ENCODE results near the gene OR2A2.

Gene OR2A2, protein sequence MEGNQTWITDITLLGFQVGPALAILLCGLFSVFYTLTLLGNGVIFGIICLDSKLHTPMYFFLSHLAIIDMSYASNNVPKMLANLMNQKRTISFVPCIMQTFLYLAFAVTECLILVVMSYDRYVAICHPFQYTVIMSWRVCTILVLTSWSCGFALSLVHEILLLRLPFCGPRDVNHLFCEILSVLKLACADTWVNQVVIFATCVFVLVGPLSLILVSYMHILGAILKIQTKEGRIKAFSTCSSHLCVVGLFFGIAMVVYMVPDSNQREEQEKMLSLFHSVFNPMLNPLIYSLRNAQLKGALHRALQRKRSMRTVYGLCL

GRCh38 chr7:144109283-144109682 lies at the start of gene OR2A2:
Gene OR2A2, plus strand, starts transcription at chr7:144109583. Its CDS starts 0 bp downstream, at chr7:144109583.
- Histone ChIP-seq H3K36me3 (ENCODE audit: control insufficient read depth, low read depth, low read length) (no peaks in the 10 kb centered on the region), H3K4me1 (ENCODE audit: control insufficient read depth, low read depth, low read length) (no peaks in the 10 kb centered on the region)

GRCh38 chr7:144063710-144064109 lies 45.7 kb upstream of the OR2A2 start:
- Histone ChIP-seq H3K27ac (ENCODE audit: low read length) (no peak overlapping the region), H3K4me3 (ENCODE audit: low read length) (no peak overlapping the region), H3K9ac (ENCODE audit: low read length) (no peak overlapping the region), H3K9me3 (ENCODE audit: control insufficient read depth, low read depth, low read length) (no peaks in the 10 kb centered on the region), H3K36me3 (ENCODE audit: control insufficient read depth, low read depth, low read length) (no peaks in the 10 kb centered on the region), H3K27me3 (ENCODE audit: control insufficient read depth, insufficient read depth, low read length) (no peaks in the 10 kb centered on the region), H3K4me1 (ENCODE audit: control insufficient read depth, low read depth, low read length) (no peaks in the 10 kb centered on the region)

More at GRCh38 chr7:144109283-144109682, at the start of gene OR2A2:
- Histone ChIP-seq H3K27ac (ENCODE audit: low read length) (no peak within 1 kb of the TSS), H3K9ac (ENCODE audit: low read length) (no peak within 1 kb of the TSS), H3K27me3 (ENCODE audit: control insufficient read depth, insufficient read depth, low read length) (no peaks in the 10 kb centered on the region), H3K4me3 (ENCODE audit: low read length) (no peak within 1 kb of the TSS), H3K9me3 (ENCODE audit: control insufficient read depth, low read depth, low read length) (no peaks in the 10 kb centered on the region)

DNA sequence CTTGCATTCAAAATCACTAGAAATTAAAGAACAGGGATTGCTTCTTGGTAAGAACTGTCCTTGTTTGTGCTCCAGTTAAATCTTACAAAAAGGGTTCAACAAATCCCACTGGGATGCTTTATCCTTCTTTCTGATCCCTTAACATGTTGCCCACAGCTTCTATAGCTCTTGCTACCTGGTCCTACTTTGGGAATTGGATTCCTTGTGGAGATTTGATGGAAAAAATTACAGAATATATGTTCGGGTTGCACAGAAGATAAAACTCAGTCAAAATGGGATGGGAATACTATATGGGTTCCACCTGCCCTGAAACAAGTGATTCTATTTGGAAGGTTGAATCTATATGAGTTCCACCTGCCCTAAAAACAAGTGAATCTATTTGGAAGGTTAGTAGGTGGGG lies 39.9 kb upstream of the OR2A2 start, which contains the start of gene OR2A25:
Gene OR2A25, plus strand, starts transcription at position 301 of the 400 bp plus-strand sequence. CDS start 4,409 bp downstream, outside the sequence.
- Histone ChIP-seq H3K9ac (ENCODE audit: low read length) (no peak within 1 kb of the TSS), H3K9me3 (ENCODE audit: control insufficient read depth, low read depth, low read length) (no peaks in the 10 kb centered on the region), H3K27ac (ENCODE audit: low read length) (no peak within 1 kb of the TSS), H3K27me3 (ENCODE audit: control insufficient read depth, insufficient read depth, low read length) (no peaks in the 10 kb centered on the region), H3K36me3 (ENCODE audit: control insufficient read depth, low read depth, low read length) (no peaks in the 10 kb centered on the region), H3K4me1 (ENCODE audit: control insufficient read depth, low read depth, low read length) (no peaks in the 10 kb centered on the region), H3K4me3 (ENCODE audit: low read length) (no peak within 1 kb of the TSS)

GRCh38 chr7:144069953-144070352 lies 39.4 kb upstream of the OR2A2 start:
- H3K9ac ChIP-seq (ENCODE audit: low read length): no peak overlapping the region
- H3K9me3 ChIP-seq (ENCODE audit: control insufficient read depth, low read depth, low read length): no peaks in the 10 kb centered on the region
- H3K36me3 ChIP-seq (ENCODE audit: control insufficient read depth, low read depth, low read length): no peaks in the 10 kb centered on the region
- H3K4me3 ChIP-seq (ENCODE audit: low read length): no peak overlapping the region
- no peaks in the 10 kb centered on the region for H3K27me3 ChIP-seq (ENCODE audit: control insufficient read depth, insufficient read depth, low read length)
- H3K27ac ChIP-seq (ENCODE audit: low read length): no peak overlapping the region
- no peaks in the 10 kb centered on the region for H3K4me1 ChIP-seq (ENCODE audit: control insufficient read depth, low read depth, low read length)

- Histone ChIP-seq H3K27ac (ENCODE audit: low read length) (no peak overlapping the region), H3K27me3 (ENCODE audit: control insufficient read depth, insufficient read depth, low read length) (no peaks in the 10 kb centered on the region), H3K4me3 (ENCODE audit: low read length) (no peak overlapping the region), H3K9me3 (ENCODE audit: control insufficient read depth, low read depth, low read length) (no peaks in the 10 kb centered on the region), H3K9ac (ENCODE audit: low read length) (no peak overlapping the region), H3K4me1 (ENCODE audit: control insufficient read depth, low read depth, low read length) (no peaks in the 10 kb centered on the region), H3K36me3 (ENCODE audit: control insufficient read depth, low read depth, low read length) (no peaks in the 10 kb centered on the region)
These were observed 35.0 kb upstream of the OR2A2 start for GRCh38 chr7:144074374-144074773.

DNA sequence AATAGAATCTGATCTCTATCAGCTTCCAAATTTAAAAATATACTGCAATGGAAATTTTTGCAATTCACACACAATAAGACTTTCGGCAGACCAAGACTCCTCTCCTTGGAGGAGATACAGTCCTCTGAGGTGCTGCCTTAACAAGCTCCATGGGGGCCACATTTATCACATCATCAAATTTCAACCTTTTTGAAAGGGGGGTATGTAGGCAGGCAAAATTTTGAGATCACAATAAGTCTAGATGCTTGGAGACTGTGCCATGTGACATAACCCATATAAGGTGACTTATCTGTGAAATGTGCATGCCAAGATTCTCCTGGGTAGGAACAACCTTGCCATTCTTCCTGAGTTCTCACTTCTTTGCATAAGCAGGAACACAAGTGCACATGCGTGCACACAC lies 23.4 kb upstream of the OR2A2 start, which contains the start of gene OR2A12:
Gene OR2A12, plus strand, starts transcription at position 301 of the 400 bp plus-strand sequence. CDS start 8,830 bp downstream, outside the sequence.
- Histone ChIP-seq H3K9me3 (ENCODE audit: control insufficient read depth, low read depth, low read length) (no peaks in the 10 kb centered on the region), H3K36me3 (ENCODE audit: control insufficient read depth, low read depth, low read length) (no peaks in the 10 kb centered on the region), H3K27me3 (ENCODE audit: control insufficient read depth, insufficient read depth, low read length) (no peaks in the 10 kb centered on the region), H3K4me1 (ENCODE audit: control insufficient read depth, low read depth, low read length) (no peaks in the 10 kb centered on the region), H3K27ac (ENCODE audit: low read length) (no peak within 1 kb of the TSS), H3K4me3 (ENCODE audit: low read length) (no peak within 1 kb of the TSS), H3K9ac (ENCODE audit: low read length) (no peak within 1 kb of the TSS)

DNA sequence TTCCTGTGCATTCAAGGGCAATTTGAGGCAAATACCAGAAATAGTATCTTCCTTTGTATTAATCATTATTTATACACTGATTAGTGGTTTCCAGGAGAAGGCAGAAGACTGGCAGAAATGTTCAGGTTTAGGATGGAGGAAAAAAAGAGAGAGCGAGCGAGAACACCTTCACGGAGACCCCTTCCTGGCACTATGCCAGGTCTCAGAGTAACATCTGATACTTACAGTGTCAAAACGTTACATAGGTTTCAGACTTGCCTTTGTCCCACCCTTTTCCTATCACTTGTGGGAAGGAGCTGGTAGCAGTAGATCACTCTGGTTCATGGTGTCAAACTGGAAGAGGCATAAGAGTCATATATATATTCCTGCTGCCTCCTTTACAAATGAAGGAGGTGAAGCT lies 22.7 kb upstream of the OR2A2 start:
- no peaks in the 10 kb centered on the region for H3K4me1 ChIP-seq (ENCODE audit: control insufficient read depth, low read depth, low read length)

GRCh38 chr7:144087230-144087629 lies 22.2 kb upstream of the OR2A2 start:
- H3K36me3 ChIP-seq (ENCODE audit: control insufficient read depth, low read depth, low read length): no peaks in the 10 kb centered on the region
- H3K9ac ChIP-seq (ENCODE audit: low read length): no peak overlapping the region
- no peak overlapping the region for H3K27ac ChIP-seq (ENCODE audit: low read length)
- no peaks in the 10 kb centered on the region for H3K9me3 ChIP-seq (ENCODE audit: control insufficient read depth, low read depth, low read length)
- no peaks in the 10 kb centered on the region for H3K27me3 ChIP-seq (ENCODE audit: control insufficient read depth, insufficient read depth, low read length)
- no peaks in the 10 kb centered on the region for H3K4me1 ChIP-seq (ENCODE audit: control insufficient read depth, low read depth, low read length)
- H3K4me3 ChIP-seq (ENCODE audit: low read length): no peak overlapping the region

More for the DNA sequence above, 22.7 kb upstream of the OR2A2 start:
- Histone ChIP-seq H3K36me3 (ENCODE audit: control insufficient read depth, low read depth, low read length) (no peaks in the 10 kb centered on the region), H3K27ac (ENCODE audit: low read length) (no peak overlapping the region), H3K9me3 (ENCODE audit: control insufficient read depth, low read depth, low read length) (no peaks in the 10 kb centered on the region), H3K4me3 (ENCODE audit: low read length) (no peak overlapping the region), H3K9ac (ENCODE audit: low read length) (no peak overlapping the region), H3K27me3 (ENCODE audit: control insufficient read depth, insufficient read depth, low read length) (no peaks in the 10 kb centered on the region)

GRCh38 chr7:144090667-144091066 lies 18.7 kb upstream of the OR2A2 start:
- Histone ChIP-seq H3K9ac (ENCODE audit: low read length) (no peak overlapping the region), H3K36me3 (ENCODE audit: control insufficient read depth, low read depth, low read length) (no peaks in the 10 kb centered on the region), H3K27ac (ENCODE audit: low read length) (no peak overlapping the region), H3K27me3 (ENCODE audit: control insufficient read depth, insufficient read depth, low read length) (no peaks in the 10 kb centered on the region), H3K9me3 (ENCODE audit: control insufficient read depth, low read depth, low read length) (no peaks in the 10 kb centered on the region), H3K4me3 (ENCODE audit: low read length) (no peak overlapping the region), H3K4me1 (ENCODE audit: control insufficient read depth, low read depth, low read length) (no peaks in the 10 kb centered on the region)

DNA sequence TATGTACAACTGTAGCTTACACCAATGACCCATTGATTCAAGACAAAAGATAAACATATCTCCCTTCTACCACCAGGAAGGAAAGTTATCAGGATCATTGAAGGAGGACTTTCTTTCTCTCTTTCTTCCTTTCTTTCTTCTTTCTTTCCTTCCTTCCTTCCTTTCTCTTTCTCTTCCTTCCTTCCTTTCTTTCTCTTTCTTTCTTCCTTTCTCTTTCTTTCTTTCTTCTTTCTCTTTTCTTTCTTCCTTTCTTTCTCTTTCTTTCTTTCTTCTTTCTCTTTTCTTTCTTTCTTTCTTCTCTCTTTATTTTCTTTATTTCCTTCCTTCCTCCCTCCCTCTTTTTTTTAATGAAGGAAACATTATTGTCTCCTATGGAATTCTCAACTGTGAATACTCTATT lies 10.6 kb upstream of the OR2A2 start:
- no peak overlapping the region for H3K4me3 ChIP-seq (ENCODE audit: low read length)
- no peak overlapping the region for H3K27ac ChIP-seq (ENCODE audit: low read length)

DNA sequence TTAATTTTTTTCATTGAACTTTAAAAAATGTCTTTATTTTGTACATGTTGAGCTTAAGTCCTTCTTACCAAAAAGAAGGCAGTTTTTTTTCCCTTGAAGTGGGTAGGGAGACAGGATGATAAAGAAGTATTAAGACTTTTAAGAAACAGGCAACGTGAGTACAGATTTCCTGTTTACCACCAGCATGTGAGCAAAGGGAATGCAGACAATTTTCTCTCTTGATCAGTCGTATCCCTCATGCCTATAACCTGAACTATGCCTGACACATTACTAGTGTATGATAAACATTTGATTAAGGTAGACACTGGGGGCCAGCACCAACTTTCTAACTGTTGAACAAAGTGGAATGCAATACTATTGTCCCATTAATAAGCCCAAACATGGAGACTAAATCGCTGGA lies 8.8 kb upstream of the OR2A2 start:
- Histone ChIP-seq H3K9ac (ENCODE audit: low read length) (no peak overlapping the region), H3K27me3 (ENCODE audit: control insufficient read depth, insufficient read depth, low read length) (no peaks in the 10 kb centered on the region), H3K4me3 (ENCODE audit: low read length) (no peak overlapping the region), H3K9me3 (ENCODE audit: control insufficient read depth, low read depth, low read length) (no peaks in the 10 kb centered on the region), H3K4me1 (ENCODE audit: control insufficient read depth, low read depth, low read length) (no peaks in the 10 kb centered on the region), H3K27ac (ENCODE audit: low read length) (no peak overlapping the region), H3K36me3 (ENCODE audit: control insufficient read depth, low read depth, low read length) (no peaks in the 10 kb centered on the region)

More for the DNA sequence above, 10.6 kb upstream of the OR2A2 start:
- no peaks in the 10 kb centered on the region for H3K36me3 ChIP-seq (ENCODE audit: control insufficient read depth, low read depth, low read length)
- H3K9ac ChIP-seq (ENCODE audit: low read length): no peak overlapping the region
- H3K9me3 ChIP-seq (ENCODE audit: control insufficient read depth, low read depth, low read length): no peaks in the 10 kb centered on the region
- no peaks in the 10 kb centered on the region for H3K27me3 ChIP-seq (ENCODE audit: control insufficient read depth, insufficient read depth, low read length)
- H3K4me1 ChIP-seq (ENCODE audit: control insufficient read depth, low read depth, low read length): no peaks in the 10 kb centered on the region

DNA sequence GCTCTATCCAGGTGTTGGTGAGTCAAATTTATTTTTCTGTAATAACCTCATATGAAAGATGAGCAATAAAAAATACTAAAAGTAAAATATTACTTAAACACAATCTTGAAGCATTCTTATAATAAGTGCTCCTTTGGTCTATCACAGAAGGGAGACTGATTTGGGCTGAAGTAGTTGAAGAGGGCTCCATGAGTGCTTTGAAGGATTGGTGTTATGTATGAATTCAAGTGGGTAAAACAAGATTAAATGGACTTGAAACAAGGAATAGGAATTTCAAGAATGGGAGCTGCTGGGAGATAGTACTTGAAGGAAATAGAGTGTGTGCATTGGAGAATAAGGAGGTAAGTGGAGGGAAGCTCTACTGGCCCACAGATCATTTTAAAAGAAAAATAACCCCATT lies 7.3 kb upstream of the OR2A2 start:
- Histone ChIP-seq H3K9ac (ENCODE audit: low read length) (no peak overlapping the region), H3K9me3 (ENCODE audit: control insufficient read depth, low read depth, low read length) (no peaks in the 10 kb centered on the region), H3K4me3 (ENCODE audit: low read length) (no peak overlapping the region), H3K27me3 (ENCODE audit: control insufficient read depth, insufficient read depth, low read length) (no peaks in the 10 kb centered on the region), H3K36me3 (ENCODE audit: control insufficient read depth, low read depth, low read length) (no peaks in the 10 kb centered on the region), H3K4me1 (ENCODE audit: control insufficient read depth, low read depth, low read length) (no peaks in the 10 kb centered on the region), H3K27ac (ENCODE audit: low read length) (no peak overlapping the region)
